IPS DF 4.7 (cell line): ENCODE results near the gene MINDY4B.
"Not testable (repeated sequence)": the region's sequence is repeated elsewhere in the genome, so short reads cannot be mapped to it uniquely, and the experiment has no call there.

Experiments used
- DNase-seq: peaks from one replicate; pipeline ENCODE4 v3.0.0-alpha.2; 2013; ENCODE audit warnings: low spot score; ENCODE audit errors: extremely low read depth

The MINDY4B gene

DNA sequence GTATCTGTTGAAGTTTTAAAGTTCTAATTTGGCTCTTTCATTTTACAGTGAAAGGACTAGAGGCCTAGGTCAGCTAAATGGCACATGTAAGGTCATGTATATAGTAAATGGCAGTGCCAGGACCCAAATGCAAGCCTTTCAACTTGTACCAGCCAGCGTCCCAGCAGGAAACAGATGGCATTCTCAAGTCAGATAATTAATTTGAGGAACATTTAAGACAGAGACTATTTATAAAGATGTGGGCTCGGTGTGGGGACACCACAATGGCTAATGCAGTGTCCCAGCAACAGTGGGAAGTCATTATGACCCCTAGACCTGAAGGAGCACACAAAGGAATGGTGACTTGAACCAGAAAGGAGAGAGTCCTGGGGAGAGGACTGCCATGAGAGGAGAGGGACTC, 6.1 kb downstream of the MINDY4B start:
- no peak for DNase-seq

DNA sequence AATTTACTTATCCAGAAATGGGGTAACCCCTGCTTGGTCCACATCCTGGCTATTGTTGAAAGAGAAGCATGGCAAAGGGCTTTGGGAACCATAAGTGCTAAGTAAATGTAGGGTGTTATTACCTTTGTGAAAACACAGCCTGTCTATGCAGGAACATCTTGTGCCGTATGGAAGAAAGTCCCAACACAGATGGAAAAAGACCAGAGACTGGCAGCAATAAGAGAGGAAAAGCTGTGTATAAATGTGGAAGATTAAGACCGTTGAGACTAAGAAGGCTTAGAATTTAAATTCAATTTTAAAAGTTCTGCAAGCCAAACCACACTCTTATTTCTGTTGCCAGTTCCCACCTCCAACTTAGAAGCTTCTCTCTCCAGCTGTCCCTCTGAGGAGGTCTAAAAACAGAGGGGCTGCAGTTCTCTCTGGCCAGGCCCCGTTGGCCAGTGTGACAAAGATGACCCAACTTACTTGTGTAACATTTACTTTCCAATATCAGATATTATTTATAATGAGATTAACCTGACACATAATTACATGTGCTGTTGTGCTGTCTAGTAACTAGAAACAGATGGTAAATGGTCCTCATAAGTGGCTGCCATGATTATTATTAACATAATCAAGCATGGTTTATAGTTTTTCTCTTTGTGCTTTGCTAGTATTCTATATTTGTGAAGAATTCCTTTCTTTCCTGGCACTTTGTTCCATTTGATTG, 7.0 kb downstream of the MINDY4B start:
- no peak for DNase-seq

GRCh38 chr3:150897592-150897991, 7.6 kb downstream of the MINDY4B start:
- DNase-seq: no peak

DNA sequence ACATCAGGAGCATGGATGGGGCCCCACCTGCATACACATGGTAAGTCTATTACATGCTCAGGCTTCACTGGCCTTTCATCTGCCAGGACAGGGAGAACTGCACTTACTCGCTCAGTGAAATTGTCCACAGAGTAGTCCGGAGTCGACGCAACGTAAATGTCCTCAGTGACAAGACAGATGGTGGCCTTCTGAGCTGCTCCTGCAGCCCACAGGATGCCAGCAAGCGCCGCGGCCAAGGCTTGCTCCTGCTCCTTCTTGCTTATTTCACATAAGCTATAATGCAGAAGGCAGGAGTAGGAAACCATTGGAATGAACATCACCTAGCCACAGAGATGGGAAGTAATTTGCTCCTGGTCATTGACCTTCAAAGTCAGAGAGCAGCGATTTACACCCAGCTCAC, 14.4 kb downstream of the MINDY4B start:
- DNase-seq: no peak

DNA sequence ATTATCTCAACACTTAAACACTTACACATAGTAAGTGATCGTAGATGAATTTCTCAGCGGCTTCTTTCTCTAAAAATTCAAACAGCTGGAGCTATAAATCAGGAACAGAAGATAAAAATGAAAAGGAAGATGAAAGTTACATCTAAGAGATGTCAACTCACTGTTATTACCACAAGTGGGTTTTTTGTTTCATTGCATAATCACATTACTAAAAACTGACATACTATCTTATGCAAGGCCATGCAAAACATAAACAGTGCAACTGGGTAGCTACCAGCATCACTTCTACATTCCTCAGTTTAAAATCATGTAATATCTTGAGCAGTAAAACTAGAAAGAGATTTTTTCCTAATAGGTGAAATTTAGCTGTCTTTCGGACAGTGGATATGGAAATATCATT, 14.9 kb downstream of the MINDY4B start:
- DNase-seq: no peak

GRCh38 chr3:150889106-150889505, 16.1 kb downstream of the MINDY4B start:
- peak; percentile 9 for DNase-seq

- no peak for DNase-seq
Observed at GRCh38 chr3:150887031-150887430, 18.2 kb downstream of the MINDY4B start.

DNA sequence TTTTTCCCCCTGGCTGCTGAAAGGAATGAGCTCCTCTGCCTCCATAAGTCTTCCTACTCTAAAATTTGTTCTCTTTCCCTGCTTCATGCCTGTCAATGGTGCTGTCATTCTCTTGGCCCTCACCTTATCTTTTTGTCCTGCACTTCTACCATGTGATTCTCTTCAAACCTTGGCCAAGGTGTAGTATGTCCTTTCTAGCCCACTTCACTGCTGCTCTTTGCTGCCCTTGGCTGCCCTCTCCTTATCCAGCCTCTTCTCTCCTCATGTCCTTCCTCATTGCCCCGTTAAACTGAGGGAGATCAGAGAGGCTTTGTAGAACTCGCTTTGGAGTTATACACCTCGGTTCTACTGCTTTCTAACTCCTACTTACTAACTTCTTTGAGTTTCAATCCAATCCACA, 19.7 kb downstream of the MINDY4B start:
- no peak for DNase-seq

DNA sequence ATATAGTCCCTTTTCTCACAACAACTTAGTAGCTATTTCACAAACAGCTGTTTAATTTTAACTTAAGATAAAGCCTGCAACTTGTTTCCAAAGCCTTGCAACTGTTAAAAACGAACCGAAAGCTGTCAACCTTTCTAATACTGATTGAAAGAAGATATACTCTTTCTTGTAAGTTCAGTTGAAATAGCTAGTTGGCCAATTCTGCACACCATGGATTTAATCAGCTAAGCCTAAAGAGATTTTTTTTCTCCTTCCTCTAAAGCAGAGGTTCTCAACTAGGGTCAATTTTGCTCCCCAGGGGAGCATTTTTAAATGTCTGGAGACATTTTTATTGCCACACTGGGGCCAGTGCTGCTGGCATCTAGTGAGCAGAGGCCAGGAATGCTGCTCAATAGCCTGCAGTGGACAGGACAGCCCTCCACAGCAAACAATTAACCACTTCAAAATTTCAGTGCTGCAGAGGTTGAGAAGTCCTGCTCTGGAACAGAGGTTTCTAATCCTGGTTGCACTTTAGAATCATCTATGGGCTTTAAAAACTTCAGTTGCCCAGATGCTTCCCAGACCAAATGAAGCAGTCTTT, 26.2 kb downstream of the MINDY4B start:
- DNase-seq: no peak

DNA sequence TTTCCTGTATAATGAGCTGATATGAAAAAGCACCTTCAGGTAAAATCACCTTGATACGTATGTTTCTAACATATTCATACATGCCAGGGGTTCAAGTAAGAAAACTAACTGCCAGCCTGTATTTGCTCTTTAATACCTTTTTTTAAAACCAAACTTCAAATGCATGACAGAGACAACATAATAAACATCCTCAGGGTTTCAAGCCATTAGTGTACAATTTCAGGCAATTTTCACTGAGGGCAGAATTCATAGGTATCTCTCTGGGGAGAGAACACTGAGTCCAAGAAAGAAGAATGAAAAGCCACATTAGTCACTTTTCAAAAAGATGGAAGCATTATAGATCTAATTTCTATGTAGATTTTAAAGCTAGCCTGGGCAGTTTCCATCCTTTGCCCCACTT, 26.9 kb downstream of the MINDY4B start:
- no peak for DNase-seq

DNA sequence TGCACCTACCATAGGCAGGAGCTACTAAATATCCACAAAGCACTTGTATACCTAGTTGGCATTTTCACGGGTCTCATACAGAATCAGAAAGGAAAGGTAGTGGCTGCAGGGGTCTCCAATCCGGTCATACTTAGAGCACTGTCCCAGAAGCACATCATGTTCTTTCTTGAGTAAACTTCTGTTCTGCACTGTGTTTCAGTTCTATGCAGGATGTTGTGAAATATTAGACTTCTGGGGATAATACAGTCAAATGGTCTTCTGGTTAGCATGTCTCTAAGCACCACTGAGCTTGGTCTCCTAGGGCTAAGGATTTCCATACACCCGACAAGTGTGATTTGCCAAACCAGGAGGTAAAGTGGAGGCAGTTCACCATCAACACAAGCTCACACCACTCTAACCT, 27.9 kb downstream of the MINDY4B start:
- DNase-seq: no peak

- DNase-seq: no peak
Observed at GRCh38 chr3:150876611-150877265, 28.5 kb downstream of the MINDY4B start.

DNA sequence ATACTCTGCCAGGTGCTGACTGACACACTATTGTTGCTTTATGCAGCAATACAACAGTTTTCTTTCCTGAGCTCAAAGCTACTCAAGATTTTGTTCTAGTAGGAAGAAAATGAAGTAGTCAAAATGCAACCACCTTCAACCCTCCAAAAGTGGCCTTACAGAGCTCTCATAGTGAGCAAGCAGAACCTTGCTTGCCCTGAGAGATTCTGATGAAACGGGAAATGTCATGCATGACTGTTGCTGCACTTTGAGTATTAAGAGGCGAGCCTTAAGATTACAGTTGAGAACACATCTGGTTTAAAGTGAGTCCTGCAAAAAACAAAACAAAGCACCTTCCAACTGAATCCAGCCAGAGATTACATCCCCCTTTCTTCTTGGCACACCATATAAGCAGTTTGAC, 29.7 kb downstream of the MINDY4B start:
- no peak for DNase-seq

GRCh38 chr3:150874666-150875219, 30.5 kb downstream of the MINDY4B start:
- no peak for DNase-seq

- DNase-seq: no peak
Observed at GRCh38 chr3:150871192-150871591, 34.0 kb downstream of the MINDY4B start.

- DNase-seq: no peak
Observed at GRCh38 chr3:150870406-150870805, 34.8 kb downstream of the MINDY4B start.

- no peak for DNase-seq
Observed at GRCh38 chr3:150868282-150868681, 37.0 kb downstream of the MINDY4B start.

DNA sequence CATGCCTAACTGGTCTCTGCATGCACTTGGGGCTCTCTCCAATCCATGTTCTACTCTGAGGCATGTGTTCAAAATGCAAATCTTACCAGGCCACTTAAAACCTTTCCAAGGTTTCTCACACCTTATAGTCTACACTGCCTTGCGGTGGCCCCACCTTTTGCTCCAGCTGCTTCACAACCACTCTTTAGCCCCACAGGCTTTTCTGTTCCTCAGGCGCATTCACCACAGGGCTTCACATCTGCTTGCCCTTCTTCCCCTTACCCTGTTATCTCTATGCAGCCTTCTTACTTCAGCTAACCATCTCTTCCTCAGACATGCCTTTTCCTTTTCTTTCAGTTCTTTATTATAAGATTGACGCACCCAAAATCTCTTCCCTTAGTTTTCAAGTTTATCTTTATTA, 37.8 kb downstream of the MINDY4B start:
- DNase-seq: no peak

DNA sequence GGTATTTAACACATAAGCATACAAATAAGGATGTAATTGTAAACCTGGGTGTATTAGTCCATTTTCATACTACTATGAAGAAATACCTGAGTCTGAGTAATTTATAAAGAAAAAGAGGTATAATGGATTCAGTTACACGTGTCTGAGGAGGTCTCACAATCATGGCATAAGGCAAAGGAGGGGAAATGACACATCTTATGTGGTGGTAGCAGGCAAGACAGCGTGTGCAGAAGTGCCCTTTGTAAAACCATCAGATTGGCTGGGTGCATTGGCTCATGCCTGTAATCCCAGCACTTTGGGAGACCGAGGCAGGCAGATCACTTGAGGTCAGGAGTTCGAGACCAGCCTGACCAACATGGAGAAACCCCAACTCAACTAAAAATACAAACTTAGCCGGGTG, 41.3 kb downstream of the MINDY4B start:
- not testable (repeated sequence) for DNase-seq

GRCh38 chr3:150861851-150862250, 43.4 kb downstream of the MINDY4B start:
- no peak for DNase-seq

DNA sequence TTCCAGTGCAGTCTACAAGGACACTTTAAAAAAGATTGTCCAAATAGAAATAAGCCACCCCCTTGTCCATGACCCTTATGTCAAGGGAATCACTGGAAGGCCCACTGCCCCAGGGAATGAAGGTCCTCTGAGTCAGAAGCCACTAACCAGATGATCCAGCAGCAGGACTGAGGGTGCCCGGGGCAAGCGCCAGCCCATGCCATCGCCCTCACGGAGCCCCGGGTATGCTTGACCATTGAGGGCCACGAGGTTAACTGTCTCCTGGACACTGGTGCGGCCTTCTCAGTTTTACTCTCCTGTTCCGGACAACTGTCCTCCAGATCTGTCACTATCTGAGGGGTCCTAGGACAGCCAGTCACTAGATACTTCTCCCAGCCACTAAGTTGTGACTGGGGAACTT, 47.3 kb downstream of the MINDY4B start:
- not testable (repeated sequence) for DNase-seq

- no peak for DNase-seq
Observed at GRCh38 chr3:150850191-150850590, 55.0 kb downstream of the MINDY4B start.

- DNase-seq: no peak
Observed at GRCh38 chr3:150848864-150849263, 56.4 kb downstream of the MINDY4B start.
